DMS153 treated with DMSO at 0.1 percent for 48 hours (cell line): ENCODE measurements around the gene ENDOV.
"Not testable (repeated sequence)": the region's sequence is repeated elsewhere in the genome, so short reads cannot be mapped to it uniquely, and the experiment has no call there.

Source experiments
- DNase-seq: peaks from one replicate; lab custom pipeline; 2025; ENCODE audit not compliant: unreplicated experiment; lab: John Stamatoyannopoulos, UW

Gene ENDOV

GRCh38 chr17:80388175-80388574 lies 26.8 kb upstream of the ENDOV start:
- no peak for DNase-seq

- no peak for DNase-seq
These were observed 26.4 kb upstream of the ENDOV start for GRCh38 chr17:80388601-80389000.

- DNase-seq: no peak
These were observed 25.7 kb upstream of the ENDOV start for GRCh38 chr17:80389011-80389995.

- DNase-seq: no peak
These were observed 21.6 kb upstream of the ENDOV start for GRCh38 chr17:80393241-80393890.

- DNase-seq: no peak
These were observed 21.0 kb upstream of the ENDOV start for GRCh38 chr17:80393961-80394360.

- no peak for DNase-seq
These were observed 20.2 kb upstream of the ENDOV start for GRCh38 chr17:80394629-80395216.

GRCh38 chr17:80395402-80396151 lies 19.4 kb upstream of the ENDOV start:
- no peak for DNase-seq

GRCh38 chr17:80396157-80397033 lies 18.6 kb upstream of the ENDOV start:
- DNase-seq: no peak

- DNase-seq: no peak
These were observed 18.0 kb upstream of the ENDOV start for GRCh38 chr17:80397034-80397387.

- no peak for DNase-seq
These were observed 17.3 kb upstream of the ENDOV start for GRCh38 chr17:80397686-80398085.

- not testable (repeated sequence) for DNase-seq
These were observed 13.9 kb upstream of the ENDOV start for GRCh38 chr17:80401086-80401485.

GRCh38 chr17:80402102-80402501 lies 12.9 kb upstream of the ENDOV start:
- DNase-seq: not testable (repeated sequence)

- no peak for DNase-seq
These were observed 12.0 kb upstream of the ENDOV start for GRCh38 chr17:80402959-80403358.

GRCh38 chr17:80406146-80406545 lies 8.8 kb upstream of the ENDOV start:
- DNase-seq: no peak

GRCh38 chr17:80407917-80408316 lies 7.0 kb upstream of the ENDOV start:
- not testable (repeated sequence) for DNase-seq

GRCh38 chr17:80408872-80409271 lies 6.1 kb upstream of the ENDOV start:
- no peak for DNase-seq

- DNase-seq: no peak
These were observed 5.3 kb upstream of the ENDOV start for GRCh38 chr17:80409626-80410025.

GRCh38 chr17:80410441-80411087 lies 4.4 kb upstream of the ENDOV start:
- DNase-seq: not testable (repeated sequence)

GRCh38 chr17:80413771-80414507 lies 1.0 kb upstream of the ENDOV start:
- no peak for DNase-seq
